ENCODE results near the gene MOB2.
"Not testable (repeated sequence)": the region's sequence is repeated elsewhere in the genome, so short reads cannot be mapped to it uniquely, and the experiment has no call there.

MOB2 gene

GRCh38 chr11:1517117-1518005 is 30.8 kb upstream of the MOB2 start:
- DNase-seq (ENCODE audit: low spot score): no peak

GRCh38 chr11:1516273-1517067 is 29.9 kb upstream of the MOB2 start:
- no peak for DNase-seq (ENCODE audit: low spot score)

- DNase-seq (ENCODE audit: low spot score): peak; percentile 96
These were observed 28.8 kb upstream of the MOB2 start for GRCh38 chr11:1515082-1516060.

- DNase-seq (ENCODE audit: low spot score): no peak
These were observed 27.9 kb upstream of the MOB2 start for GRCh38 chr11:1514336-1515061.

GRCh38 chr11:1513326-1514296 is 27.0 kb upstream of the MOB2 start:
- no peak for DNase-seq (ENCODE audit: low spot score)

GRCh38 chr11:1512531-1513258 is 26.1 kb upstream of the MOB2 start:
- not testable (repeated sequence) for DNase-seq (ENCODE audit: low spot score)

GRCh38 chr11:1511937-1512496 is 25.4 kb upstream of the MOB2 start:
- DNase-seq (ENCODE audit: low spot score): no peak

- no peak for DNase-seq (ENCODE audit: low spot score)
These were observed 24.3 kb upstream of the MOB2 start for GRCh38 chr11:1510928-1511327.

- not testable (repeated sequence) for DNase-seq (ENCODE audit: low spot score)
These were observed 23.8 kb upstream of the MOB2 start for GRCh38 chr11:1510351-1510750.

- DNase-seq (ENCODE audit: low spot score): no peak
These were observed 23.2 kb upstream of the MOB2 start for GRCh38 chr11:1509626-1510255.

GRCh38 chr11:1508986-1509385 is 22.4 kb upstream of the MOB2 start:
- DNase-seq (ENCODE audit: low spot score): no peak

- DNase-seq (ENCODE audit: low spot score): no peak
These were observed 21.9 kb upstream of the MOB2 start for GRCh38 chr11:1508491-1508891.

- DNase-seq (ENCODE audit: low spot score): no peak
These were observed 21.0 kb upstream of the MOB2 start for GRCh38 chr11:1507381-1508140.

GRCh38 chr11:1506981-1507380 is 20.4 kb upstream of the MOB2 start:
- no peak for DNase-seq (ENCODE audit: low spot score)

GRCh38 chr11:1505480-1505879 is 18.9 kb upstream of the MOB2 start:
- DNase-seq (ENCODE audit: low spot score): no peak

- no peak for DNase-seq (ENCODE audit: low spot score)
These were observed 18.2 kb upstream of the MOB2 start for GRCh38 chr11:1504581-1505290.

GRCh38 chr11:1504138-1504537 is 17.6 kb upstream of the MOB2 start:
- no peak for DNase-seq (ENCODE audit: low spot score)
